NCI-H187 treated with DMSO at 0.1 percent for 48 hours (cell line): ENCODE results near the gene KIF3B.
"Not testable (repeated sequence)": the region's sequence is repeated elsewhere in the genome, so short reads cannot be mapped to it uniquely, and the experiment has no call there.

Source experiments
- DNase-seq: peaks from one replicate; lab custom pipeline; 2025; lab: John Stamatoyannopoulos, UW

Gene KIF3B

DNA sequence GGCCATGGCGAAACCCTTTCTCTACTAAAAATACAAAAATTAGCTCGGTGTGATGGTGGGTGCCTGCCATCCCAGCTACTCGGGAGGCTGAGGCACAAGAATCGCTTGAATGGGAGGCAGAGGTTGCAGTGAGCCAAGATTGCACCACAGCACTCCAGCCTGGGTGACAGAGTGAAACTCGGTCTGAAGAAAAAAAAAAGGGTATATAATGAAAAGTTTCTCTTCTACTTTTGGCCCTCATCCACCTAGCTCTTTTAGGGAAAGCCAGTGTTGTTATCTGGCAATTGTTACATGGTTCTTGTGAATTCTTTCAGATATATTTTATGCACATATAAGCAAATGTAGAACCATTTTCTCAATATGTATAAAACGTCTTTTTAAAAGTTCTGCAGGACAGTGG lies 19.0 kb downstream of the KIF3B start:
- DNase-seq = no peak

DNA sequence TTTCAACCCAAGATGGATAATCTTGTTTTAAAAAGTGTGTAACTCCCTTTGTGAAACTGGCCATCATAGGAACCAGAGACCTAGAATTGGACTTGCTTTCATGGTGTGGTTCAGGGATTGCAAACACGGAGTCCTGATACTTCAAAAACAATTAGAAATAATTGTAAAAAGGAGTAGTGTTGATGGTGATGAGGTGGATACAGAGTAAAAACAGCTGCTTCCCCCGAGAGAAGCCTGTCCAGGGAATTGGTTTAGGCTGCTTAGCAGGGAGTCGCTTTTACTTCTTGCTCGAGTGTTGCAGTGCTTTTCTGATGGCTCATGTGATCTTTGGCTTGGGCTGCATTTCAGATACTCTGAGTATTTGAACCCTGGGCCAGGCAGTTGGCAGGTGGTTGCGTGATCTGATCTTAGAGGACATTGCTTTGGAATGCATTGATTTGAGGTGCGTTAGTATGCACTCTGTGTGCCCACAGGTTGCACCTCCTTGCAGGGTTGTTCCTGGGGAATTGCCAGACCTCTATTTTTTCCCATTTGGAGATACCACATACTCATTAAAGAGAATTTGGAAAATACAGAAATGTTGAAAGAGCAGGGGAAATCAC lies 19.5 kb downstream of the KIF3B start:
- no peak for DNase-seq

DNA sequence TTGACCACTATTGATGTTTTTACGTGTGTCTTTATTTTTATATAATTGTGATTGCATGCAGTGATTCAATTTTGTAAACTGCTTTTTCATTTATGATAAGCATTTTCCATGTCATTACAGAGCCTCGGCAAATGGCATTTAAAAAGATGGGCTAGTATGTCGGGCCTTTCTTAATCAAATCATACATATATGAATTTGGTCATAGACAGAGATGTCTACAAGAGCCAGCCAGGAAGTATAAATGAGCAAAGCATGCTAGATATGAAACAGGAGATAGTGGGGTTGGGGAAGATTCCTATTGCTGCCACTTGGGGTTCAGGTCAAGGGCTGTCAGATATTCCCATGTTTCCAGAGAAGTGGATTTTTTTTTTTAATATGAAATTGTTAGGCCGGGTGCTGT lies 20.0 kb downstream of the KIF3B start:
- no peak for DNase-seq

DNA sequence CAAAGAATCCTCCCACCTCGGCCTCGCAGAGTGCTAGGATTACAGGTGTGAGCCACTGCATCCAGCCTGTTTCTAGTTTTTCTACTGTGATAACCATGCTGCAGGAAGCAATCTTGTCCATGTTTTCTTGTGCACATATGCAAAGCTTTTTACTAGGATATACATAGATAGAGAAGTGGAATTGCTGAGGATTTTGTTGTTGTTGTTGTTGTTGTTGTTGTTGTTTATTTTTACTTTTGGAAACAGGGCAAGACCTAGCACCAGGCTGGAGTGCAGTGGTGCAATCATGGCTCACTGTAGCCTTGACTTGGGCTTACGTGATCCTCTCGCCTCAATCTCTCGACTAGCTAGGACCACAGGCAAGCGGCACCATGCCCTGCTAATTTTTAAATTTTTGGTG lies 23.2 kb downstream of the KIF3B start:
- no peak for DNase-seq

DNA sequence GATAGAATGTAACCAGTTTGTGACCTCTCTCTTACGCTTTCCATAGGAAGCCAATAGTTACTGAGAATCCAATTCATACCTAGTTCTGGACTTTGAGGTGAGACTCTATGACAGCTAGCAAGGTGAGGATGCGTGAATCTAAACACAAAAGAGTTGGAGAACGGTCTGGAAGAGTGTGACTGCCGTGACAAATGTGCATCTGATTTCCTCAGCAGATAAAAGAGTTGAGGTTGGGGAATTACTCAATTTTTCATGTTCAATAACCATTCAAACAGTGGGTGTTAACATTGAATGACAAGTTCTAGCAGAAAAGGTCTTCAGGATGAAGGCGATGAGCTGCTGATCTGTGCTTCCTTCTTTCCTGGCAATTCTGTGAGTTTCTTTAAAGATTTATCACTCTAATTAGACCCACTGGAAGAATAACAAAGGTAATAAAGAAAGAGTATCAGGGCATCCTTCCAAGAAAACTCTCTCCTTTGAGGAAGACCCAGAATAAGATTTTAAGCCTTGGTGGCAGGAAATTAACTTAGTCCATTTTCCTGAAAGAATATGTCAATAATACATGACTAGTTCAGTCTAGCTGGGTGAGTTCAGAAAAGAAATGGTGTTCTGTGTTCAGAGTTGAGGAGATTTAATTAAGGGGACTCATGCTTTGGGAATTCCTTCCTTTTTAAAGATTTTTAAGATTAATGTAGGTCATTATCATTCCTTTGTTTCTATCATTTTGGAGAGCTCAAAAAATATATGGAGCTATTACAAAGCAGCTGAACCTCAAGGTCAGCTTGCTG lies 24.5 kb downstream of the KIF3B start:
- DNase-seq = no peak

DNA sequence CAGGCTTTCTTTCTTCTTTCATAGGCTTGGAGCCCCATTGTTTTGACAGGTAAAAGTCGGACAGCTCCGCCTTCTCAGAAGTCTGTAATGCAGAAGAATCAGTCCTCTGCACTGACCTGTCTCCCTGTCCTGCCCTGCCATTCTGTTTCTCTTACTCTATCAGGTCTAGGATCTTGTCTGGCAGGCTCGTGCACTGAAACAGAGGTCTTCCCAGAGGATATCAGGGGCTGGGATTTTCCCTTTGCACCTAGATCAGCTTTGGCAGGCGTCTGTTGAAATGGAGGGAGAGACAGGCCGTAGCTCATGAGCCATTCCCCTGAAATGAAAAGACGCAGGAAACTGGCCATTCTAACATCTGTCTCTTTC lies 25.0 kb downstream of the KIF3B start:
- DNase-seq = no peak

DNA sequence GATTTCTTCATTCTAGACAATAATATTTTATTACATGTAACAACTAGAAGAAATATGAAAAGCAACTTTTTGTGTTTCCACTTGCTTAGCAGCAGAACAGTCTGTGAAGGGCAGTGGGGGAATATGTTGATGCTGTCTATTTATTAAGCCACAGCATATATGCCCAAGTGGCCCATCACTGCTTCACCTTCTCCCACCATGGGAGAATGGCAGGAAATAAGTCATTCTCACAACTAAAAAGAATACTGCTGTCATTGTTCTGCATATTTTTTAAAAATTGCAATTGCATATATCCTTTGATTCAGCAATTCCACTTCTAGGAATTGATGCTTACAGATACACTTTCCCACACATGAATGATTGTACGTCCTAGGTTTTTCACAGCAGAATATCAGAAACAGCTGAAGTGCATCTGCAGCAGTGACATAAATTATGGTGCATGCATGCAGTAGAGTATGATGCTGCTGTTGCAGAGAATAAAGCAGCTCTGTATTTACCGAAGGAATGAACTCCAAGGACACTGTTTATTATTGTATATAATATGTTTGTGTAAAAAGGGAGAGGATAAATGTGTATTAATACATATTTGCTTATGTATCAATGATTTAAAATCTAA lies 26.8 kb downstream of the KIF3B start:
- DNase-seq = no peak

DNA sequence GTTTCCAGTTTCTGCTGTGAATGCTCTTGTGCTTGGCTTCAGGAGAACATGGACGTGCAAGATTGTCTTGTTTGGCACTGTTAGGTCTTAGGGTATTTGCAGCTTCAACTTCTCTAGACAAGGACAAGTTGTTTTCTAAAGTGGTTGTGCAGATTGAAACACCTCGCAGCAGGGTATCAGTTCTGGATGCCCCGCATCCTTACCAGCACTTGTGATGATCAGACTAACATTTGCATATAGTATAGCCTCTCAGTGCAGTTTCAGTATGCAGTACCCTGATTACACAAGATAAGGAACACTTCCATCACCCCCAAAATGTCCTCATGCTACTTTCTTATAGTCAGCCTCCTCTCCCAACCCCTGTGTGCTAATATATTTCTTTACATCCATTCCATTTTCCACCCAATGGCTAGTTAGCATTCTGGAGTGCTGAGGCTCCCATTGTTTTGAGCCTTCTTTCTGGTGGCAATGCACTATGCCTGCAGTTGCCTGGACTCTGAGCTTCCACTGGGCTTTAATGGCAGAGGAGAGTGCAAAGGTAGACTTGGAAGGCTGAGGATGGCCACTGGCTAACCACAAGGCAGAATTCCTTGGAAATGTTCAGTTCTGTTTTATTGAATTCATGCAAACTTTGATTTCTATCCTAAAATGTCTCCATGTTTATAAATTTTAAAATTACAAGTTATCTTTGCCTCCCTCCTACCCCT lies 35.4 kb downstream of the KIF3B start:
- no peak for DNase-seq

DNA sequence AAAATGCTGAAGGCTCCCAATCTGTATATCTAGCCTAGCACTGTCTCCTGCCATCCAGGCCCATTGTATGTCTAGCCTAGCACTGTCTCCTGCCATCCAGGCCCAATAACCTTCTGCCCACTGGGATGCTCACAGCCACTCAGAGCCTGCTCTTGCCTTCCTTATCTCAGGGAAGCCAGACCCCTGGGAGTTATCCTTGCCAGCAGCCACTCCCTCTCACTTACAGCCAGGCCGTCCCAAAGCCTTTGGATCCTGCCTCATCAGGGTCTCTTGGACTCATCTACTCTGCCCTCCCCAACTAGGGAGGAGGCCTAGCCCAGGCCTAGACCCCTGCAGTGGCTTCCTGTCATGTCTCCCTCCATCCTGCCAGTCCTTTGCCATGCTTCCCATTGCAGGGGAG lies 37.3 kb downstream of the KIF3B start:
- no peak for DNase-seq

DNA sequence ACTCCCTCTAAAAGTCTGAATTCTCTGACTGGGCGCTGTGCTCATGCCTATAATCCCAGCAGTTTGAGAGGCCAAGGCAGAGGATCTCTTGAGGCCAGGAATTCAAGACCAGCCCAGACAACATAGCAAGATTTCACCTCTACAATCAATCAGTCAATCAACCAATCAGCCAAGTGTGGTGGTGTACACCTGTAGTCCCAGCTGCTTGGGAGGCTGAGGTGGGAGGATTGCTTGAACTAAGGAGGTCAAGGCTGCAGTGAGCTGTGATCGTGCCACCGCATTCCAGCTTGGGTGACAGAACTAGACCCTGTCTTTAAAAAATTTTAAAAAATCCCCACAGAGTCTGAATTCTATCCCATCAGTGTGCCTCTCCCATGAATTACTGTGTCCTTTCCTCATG lies 37.9 kb downstream of the KIF3B start:
- no peak for DNase-seq

DNA sequence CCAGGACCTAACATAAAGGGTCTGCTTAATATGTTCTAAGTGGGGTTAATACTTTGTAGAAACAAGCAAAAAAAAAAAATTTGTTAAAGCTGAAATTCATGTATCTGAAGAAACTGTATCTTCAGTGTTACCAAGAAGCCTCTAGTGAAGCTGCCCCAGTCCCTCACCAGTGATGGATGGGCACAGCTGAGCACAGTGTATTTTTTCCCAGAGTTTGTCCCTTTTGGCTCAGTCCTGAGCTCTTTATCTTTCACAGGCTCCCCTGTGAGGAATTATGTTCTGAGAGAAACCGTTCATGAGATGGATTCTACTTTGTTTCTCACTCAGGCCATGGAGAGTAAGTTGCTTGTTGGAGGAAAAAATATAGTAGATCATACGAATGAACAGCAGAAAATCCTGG lies 38.4 kb downstream of the KIF3B start:
- DNase-seq = no peak

DNA sequence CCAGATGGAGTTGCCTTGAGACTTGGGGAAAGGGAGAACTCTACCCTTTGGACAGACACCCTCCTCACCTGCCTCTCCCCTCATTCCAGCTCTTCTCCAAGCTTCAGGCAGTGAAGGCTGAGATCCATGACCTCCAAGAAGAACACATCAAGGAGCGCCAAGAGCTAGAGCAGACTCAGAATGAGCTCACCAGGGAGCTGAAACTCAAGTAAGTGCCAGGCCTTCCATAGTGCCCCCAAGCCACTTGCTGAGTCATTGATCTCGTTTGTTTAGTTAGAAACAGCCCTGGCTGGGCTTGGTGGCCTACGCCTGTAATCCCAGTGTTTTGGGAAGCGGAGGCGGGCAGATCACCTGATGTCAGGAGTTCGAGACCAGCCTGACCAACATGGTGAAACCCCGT lies 39.2 kb downstream of the KIF3B start:
- DNase-seq = no peak

DNA sequence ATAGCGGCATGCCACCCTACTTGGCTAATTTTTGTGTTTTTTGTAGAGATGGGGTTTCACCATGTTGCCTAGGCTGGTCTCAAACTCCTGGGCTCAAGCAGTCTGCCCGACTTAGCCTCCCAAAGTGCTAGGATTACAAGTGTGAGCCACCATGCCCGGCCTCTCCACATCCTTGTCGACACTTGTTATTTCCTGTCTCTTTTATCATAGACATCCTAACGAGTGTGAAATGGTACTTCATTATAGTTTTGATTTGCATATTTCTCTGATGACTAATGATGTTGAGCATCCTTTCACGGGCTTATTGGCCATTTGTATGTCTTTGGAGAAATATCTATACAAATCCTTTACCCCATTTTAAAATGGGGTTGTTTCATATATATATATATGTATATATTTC lies 41.6 kb downstream of the KIF3B start:
- DNase-seq = no peak

DNA sequence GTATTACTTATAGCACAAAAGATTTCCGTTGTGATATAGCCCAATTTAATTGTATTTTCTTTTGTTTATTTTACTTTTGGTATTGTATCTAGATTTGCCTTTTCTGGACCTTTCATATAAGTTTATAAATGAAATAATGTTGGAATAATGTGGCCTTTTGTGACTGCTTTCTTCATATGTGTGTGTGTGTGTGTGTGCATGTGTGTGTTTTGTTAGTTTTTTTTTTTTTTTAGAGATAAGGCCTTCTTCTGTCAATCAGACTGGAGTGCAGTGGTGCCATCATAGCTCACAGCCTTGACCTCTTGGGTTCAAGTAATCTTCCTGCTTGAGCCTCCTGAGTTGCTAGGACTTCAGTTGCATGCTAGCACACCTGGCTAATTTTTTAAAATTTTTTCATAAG lies 42.9 kb downstream of the KIF3B start:
- DNase-seq = no peak

DNA sequence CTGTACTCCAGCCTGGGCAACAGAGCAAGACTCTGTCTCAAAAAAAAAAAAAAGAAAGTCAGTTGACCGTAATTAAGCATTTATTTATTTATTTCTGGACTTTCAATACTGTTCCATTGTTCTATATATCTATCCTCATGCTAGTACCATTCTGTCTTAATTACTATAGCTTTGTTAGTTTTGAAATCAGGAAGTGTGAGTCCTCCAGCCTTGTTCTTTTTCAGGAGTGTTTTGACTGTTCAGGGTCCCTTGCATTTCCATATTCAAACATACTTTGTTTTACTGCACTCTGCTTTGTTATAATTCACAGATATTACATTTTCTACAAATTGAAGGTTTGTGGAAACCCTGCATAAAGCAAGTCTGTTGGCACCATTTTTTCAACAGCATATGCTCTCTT lies 43.9 kb downstream of the KIF3B start:
- DNase-seq = no peak

DNA sequence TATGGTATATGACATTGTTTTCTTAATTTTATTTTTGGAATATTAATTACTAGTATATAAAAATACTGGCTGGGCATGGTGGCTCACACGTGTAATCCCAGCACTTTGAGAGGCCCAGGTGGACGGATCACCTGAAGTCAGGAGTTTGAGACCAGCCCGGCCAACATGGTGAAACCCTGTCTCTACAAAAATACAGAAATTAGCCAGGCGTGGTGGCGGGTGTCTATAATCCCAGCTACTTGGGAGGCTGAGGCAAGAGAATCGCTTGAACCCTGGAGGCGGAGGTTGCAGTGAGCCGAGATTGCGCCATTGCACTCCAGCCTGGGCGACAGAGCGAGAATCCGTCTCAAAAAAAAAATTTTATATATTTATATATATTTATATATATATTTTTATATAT lies 44.8 kb downstream of the KIF3B start:
- DNase-seq = not testable (repeated sequence)

DNA sequence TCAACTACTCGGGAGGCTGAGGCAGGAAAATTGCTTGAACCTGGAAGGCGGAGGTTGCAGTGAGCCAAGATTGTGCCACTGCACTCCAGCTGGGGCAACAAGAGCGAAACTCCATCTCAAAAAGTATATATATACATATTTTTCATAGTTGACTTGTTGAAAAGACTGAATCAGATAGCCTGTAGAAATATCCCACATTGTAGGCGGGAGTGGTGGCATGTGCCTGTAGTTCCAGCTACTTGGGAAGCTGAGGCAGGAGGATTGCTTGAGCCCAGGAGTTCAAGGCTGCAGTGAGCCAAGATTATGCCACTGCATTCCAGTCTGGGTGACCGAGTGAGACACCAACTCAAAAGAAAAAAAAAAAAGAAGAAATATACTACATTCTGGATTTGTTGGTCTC lies 46.3 kb downstream of the KIF3B start:
- DNase-seq = not testable (repeated sequence)

DNA sequence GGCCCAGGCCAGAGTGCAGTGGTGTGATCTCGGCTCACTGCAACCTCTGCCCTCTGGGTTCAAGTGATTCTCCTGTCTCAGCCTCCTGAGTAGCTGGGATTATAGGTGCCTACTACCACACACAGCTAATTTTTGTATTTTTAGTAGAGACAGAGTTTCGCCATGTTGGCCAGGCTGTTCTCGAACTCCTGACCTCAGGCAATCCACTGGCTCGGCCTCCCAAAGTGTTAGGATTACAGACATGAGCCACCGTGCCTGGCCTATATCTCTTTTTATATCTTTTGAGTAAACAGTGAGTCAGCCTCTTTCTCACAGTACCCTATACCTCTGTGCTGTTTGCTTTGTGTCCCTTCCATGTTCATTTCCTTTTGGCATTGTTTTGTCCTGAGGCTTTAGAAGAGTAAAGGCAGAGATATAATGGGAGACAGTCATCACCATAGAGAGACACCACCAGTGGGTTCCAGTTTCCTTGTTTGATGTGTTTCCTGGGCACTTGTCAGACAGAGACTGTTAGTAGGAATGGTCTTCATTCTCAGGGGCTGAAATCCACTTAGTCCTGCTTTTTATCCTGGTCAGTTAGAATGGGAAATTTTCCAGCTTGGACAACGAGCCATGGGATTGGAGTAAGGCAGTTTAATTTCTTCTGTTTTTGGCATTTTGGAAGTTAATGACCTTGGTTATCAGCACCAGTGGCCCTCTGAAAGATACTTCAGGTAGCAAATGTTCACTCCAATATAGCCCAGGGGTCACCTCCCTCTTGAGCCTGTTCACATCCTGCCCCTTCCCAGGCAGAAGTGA lies 48.5 kb downstream of the KIF3B start:
- no peak for DNase-seq

DNA sequence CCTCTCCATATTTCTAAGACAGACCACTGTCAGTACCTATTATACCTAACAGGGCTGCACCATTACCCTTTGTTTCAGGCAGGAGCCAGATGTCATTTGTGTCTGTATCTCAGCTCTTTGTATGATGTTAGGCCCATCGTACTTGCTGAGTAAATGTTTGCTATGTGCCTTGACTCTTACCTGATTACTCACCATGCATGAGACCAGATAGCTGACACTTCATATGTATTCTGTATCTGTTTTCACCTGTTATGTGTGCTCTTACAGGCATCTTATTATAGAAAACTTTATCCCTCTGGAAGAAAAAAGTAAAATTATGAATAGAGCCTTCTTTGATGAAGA lies 49.0 kb downstream of the KIF3B start:
- DNase-seq = no peak

DNA sequence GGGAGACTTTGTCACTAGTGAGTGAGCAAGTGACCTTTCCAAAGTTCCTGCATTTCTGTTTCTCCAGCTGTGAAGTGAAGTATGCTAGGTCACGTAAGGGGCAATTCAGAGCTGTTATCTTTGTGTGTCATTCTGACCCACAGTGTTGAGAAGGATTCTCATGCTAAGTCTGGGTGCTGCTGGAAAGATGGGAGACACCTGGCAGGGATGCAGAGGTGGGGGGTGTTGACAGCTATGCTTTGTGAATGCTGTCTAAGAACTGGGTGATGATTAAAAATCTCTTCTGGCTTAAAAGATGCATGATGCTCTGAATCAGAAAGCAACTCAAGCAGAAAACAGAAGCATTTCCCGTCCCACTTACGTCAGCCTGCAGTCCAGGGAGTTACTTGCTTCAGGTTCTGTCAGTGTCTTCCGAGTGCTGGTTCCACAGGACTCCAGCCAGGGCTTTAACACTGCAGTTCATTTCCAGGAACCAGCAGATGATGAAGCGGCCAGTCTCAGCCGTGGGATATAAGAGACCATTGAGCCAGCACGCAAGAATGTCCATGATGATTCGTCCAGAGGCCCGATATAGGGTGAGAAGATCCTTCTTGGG lies 49.7 kb downstream of the KIF3B start:
- DNase-seq = no peak

DNA sequence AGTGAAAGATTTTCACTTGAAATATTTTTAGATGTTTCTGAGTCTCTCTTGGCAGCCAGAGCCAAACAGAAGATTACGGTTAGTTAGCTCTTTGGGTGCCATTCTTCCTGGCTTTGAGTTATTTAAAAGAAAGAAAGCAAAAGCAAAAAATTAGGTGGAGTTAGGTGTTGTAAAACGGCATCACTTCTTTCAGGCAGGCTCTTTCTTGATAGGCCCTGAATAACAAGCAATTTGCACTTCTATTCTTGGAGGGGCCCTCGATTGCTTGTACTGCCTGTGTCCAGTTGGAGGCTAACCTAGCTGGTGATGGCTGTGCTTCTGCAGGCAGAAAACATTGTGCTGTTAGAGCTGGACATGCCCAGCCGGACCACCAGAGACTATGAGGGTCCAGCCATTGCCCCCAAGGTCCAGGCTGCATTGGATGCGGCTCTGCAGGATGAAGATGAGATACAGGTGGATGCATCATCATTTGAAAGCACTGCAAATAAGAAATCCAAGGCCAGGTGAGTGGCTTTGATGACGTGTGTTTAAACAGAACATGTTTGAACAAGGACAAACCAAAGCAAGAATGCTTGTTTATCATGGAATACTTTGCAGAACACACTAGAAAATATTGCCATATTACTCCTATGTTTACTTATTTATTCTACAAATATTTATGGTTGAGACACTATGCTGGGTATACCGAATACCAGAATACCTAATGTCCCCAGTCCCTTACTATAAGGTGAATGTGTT lies 52.5 kb downstream of the KIF3B start:
- DNase-seq = no peak
